Measurements from ENCODE around the gene TYW1B. TPM values are rescaled to one million over a fixed set of nuclear protein-coding genes. Genes with fewer than 3 reads are reported as not detected.
"Not testable (repeated sequence)": the region's sequence is repeated elsewhere in the genome, so short reads cannot be mapped to it uniquely, and the experiment has no call there.

The TYW1B gene
- total and polyA plus RNA-seq, 4 donors = 0.90 to 10.1 (median 1.6) TPM

DNA sequence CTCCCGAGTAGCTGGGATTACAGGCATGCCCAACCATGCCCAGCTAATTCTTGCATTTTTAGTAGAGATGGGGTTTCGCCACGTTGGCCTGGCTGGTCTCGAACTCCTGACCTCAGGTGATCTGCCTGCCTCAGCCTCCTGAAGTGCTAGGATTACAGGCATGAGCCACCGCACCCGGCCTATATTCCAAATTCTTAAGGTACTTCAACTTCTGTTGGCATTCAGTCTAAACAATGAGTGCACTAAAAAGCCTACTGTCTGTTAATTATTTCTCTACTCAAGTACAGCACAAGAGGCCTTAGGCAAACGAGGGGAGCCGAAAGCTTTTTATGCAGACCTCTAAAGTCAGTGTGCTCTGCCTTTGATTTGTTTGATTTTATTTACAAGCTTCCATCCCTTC is 243.4 kb downstream of the TYW1B start:
- H3K27ac ChIP-seq (ENCODE audit: low read depth in 1 of 2, low read length in 1 of 2); H3K9me3 ChIP-seq (ENCODE audit: control insufficient read depth in 4 of 4, insufficient read depth in 3 of 4, low read length in 3 of 4); H3K36me3 ChIP-seq (ENCODE audit: control insufficient read depth in 4 of 4, insufficient read depth in 4 of 4, low read length in 4 of 4); H3K9ac ChIP-seq (ENCODE audit: insufficient read depth in 1 of 2, low read length in 2 of 2); H3K27me3 ChIP-seq (ENCODE audit: control insufficient read depth in 3 of 3, insufficient read depth in 3 of 3, low read length in 2 of 3); ATAC-seq (ENCODE audit: insufficient read depth, low FRiP score); H3K4me1 ChIP-seq (ENCODE audit: control insufficient read depth in 5 of 5, insufficient read depth in 5 of 5, low read length in 5 of 5); H3K4me3 ChIP-seq: not testable (repeated sequence)
- DNase-seq = peak in 1 of 3 donors; percentile 64
- WGBS, 2 donors = 67 to 91% methylated on average over 8 of the region's 8 CpGs

GRCh38 chr7:72583620-72584361 is 244.2 kb downstream of the TYW1B start:
- H3K27ac ChIP-seq (ENCODE audit: low read depth in 1 of 2, low read length in 1 of 2) = not testable (repeated sequence)

GRCh38 chr7:72580142-72580770 is 247.7 kb downstream of the TYW1B start:
- WGBS, 2 donors = 92% methylated on average over 9 of the region's 9 CpGs
- not testable (repeated sequence) for H3K4me3 ChIP-seq; ATAC-seq (ENCODE audit: insufficient read depth, low FRiP score)

More at GRCh38 chr7:72583620-72584361, 244.2 kb downstream of the TYW1B start:
- H3K36me3 ChIP-seq (ENCODE audit: control insufficient read depth in 4 of 4, insufficient read depth in 4 of 4, low read length in 4 of 4); H3K4me1 ChIP-seq (ENCODE audit: control insufficient read depth in 5 of 5, insufficient read depth in 5 of 5, low read length in 5 of 5); H3K27me3 ChIP-seq (ENCODE audit: control insufficient read depth in 3 of 3, insufficient read depth in 3 of 3, low read length in 2 of 3); H3K9me3 ChIP-seq (ENCODE audit: control insufficient read depth in 4 of 4, insufficient read depth in 3 of 4, low read length in 3 of 4); H3K9ac ChIP-seq (ENCODE audit: insufficient read depth in 1 of 2, low read length in 2 of 2); H3K4me3 ChIP-seq: not testable (repeated sequence)
- ATAC-seq (ENCODE audit: insufficient read depth, low FRiP score) (peak; percentile 51), DNase-seq (peak in 2 of 3 donors; percentile 49 to 54)
- 54 to 80% methylated on average over 3 of the region's 3 CpGs for WGBS, 2 donors

DNA sequence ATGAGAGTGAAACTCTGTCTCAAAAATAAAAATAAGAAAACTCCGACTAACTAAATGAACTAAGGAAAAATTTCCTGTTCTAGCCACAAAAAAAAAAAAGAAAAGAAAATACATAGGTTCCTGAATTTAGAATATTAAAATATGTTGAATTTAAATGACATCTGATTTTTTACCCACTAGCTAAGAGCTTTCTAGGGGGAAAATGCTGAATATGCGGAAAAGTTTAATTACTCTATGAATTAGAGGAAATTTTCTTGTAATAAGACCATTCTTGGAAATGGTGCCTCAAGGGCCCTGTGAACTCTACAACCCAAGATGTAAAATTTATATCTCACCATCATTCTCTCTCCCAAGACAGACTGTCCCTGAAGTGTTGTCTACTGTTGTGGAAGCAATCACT is 250.9 kb downstream of the TYW1B start:
- H3K27me3 ChIP-seq (ENCODE audit: control insufficient read depth in 3 of 3, insufficient read depth in 3 of 3, low read length in 2 of 3) = no peaks in the 10 kb centered on the region
- no peaks in the 10 kb centered on the region for H3K4me1 ChIP-seq (ENCODE audit: control insufficient read depth in 5 of 5, insufficient read depth in 5 of 5, low read length in 5 of 5)
- WGBS, 2 donors = 93 to 100% methylated on average over 2 of the region's 2 CpGs
- TF ChIP-seq, protein P1, sequence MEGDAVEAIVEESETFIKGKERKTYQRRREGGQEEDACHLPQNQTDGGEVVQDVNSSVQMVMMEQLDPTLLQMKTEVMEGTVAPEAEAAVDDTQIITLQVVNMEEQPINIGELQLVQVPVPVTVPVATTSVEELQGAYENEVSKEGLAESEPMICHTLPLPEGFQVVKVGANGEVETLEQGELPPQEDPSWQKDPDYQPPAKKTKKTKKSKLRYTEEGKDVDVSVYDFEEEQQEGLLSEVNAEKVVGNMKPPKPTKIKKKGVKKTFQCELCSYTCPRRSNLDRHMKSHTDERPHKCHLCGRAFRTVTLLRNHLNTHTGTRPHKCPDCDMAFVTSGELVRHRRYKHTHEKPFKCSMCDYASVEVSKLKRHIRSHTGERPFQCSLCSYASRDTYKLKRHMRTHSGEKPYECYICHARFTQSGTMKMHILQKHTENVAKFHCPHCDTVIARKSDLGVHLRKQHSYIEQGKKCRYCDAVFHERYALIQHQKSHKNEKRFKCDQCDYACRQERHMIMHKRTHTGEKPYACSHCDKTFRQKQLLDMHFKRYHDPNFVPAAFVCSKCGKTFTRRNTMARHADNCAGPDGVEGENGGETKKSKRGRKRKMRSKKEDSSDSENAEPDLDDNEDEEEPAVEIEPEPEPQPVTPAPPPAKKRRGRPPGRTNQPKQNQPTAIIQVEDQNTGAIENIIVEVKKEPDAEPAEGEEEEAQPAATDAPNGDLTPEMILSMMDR (IDR thresholded peaks at IDR 0.05; ENCODE audit: control extremely low read depth, extremely low read depth) = no peak
- H3K9me3 ChIP-seq (ENCODE audit: control insufficient read depth in 4 of 4, insufficient read depth in 3 of 4, low read length in 3 of 4) = no peaks in the 10 kb centered on the region
- ATAC-seq (ENCODE audit: insufficient read depth, low FRiP score) = no peak
- H3K36me3 ChIP-seq (ENCODE audit: control insufficient read depth in 4 of 4, insufficient read depth in 4 of 4, low read length in 4 of 4) = no peaks in the 10 kb centered on the region
- H3K9ac ChIP-seq (ENCODE audit: insufficient read depth in 1 of 2, low read length in 2 of 2) = no peak overlapping the region
- no peak overlapping the region for H3K27ac ChIP-seq (ENCODE audit: low read depth in 1 of 2, low read length in 1 of 2)
- DNase-seq = peak in 2 of 3 donors; percentile 34 to 47
- H3K4me3 ChIP-seq = no peak overlapping the region

More at GRCh38 chr7:72580142-72580770, 247.7 kb downstream of the TYW1B start:
- H3K9me3 ChIP-seq (ENCODE audit: control insufficient read depth in 4 of 4, insufficient read depth in 3 of 4, low read length in 3 of 4); H3K27ac ChIP-seq (ENCODE audit: low read depth in 1 of 2, low read length in 1 of 2); H3K9ac ChIP-seq (ENCODE audit: insufficient read depth in 1 of 2, low read length in 2 of 2); H3K36me3 ChIP-seq (ENCODE audit: control insufficient read depth in 4 of 4, insufficient read depth in 4 of 4, low read length in 4 of 4); H3K4me1 ChIP-seq (ENCODE audit: control insufficient read depth in 5 of 5, insufficient read depth in 5 of 5, low read length in 5 of 5); H3K27me3 ChIP-seq (ENCODE audit: control insufficient read depth in 3 of 3, insufficient read depth in 3 of 3, low read length in 2 of 3): not testable (repeated sequence)
- peak in 1 of 3 donors; percentile 4 for DNase-seq

DNA sequence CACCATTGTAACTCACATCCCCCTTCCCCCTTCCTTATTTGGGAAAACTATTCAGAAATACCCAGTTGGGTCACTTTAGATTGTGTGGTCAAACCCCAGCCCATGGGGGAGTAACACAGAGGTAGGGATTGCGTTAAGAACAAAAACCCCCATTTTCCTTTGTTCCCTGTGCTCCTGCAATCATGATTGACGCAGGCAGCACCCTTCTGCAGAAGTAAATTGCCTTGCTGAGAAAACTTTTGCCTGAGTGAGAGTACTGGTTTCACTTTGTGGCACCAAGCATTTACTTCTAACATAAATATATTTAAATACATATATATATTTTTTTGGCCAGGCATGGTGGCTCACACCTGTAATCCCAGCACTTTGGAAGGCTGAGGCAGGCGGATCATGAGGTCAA is 266.0 kb downstream of the TYW1B start:
- not testable (repeated sequence) for H3K9ac ChIP-seq (ENCODE audit: insufficient read depth in 1 of 2, low read length in 2 of 2); ATAC-seq (ENCODE audit: insufficient read depth, low FRiP score); H3K27me3 ChIP-seq (ENCODE audit: control insufficient read depth in 3 of 3, insufficient read depth in 3 of 3, low read length in 2 of 3); H3K4me3 ChIP-seq; H3K9me3 ChIP-seq (ENCODE audit: control insufficient read depth in 4 of 4, insufficient read depth in 3 of 4, low read length in 3 of 4); H3K36me3 ChIP-seq (ENCODE audit: control insufficient read depth in 4 of 4, insufficient read depth in 4 of 4, low read length in 4 of 4); H3K27ac ChIP-seq (ENCODE audit: low read depth in 1 of 2, low read length in 1 of 2); H3K4me1 ChIP-seq (ENCODE audit: control insufficient read depth in 5 of 5, insufficient read depth in 5 of 5, low read length in 5 of 5); DNase-seq
- 91 to 92% methylated on average over 3 of the region's 3 CpGs for WGBS, 2 donors

- H3K36me3 ChIP-seq (ENCODE audit: control insufficient read depth in 4 of 4, insufficient read depth in 4 of 4, low read length in 4 of 4) = not testable (repeated sequence)
Observed at GRCh38 chr7:72559546-72559945, 268.5 kb downstream of the TYW1B start.

GRCh38 chr7:72556733-72557132 is 271.3 kb downstream of the TYW1B start:
- not testable (repeated sequence) for H3K27me3 ChIP-seq (ENCODE audit: control insufficient read depth in 3 of 3, insufficient read depth in 3 of 3, low read length in 2 of 3); H3K9me3 ChIP-seq (ENCODE audit: control insufficient read depth in 4 of 4, insufficient read depth in 3 of 4, low read length in 3 of 4); H3K36me3 ChIP-seq (ENCODE audit: control insufficient read depth in 4 of 4, insufficient read depth in 4 of 4, low read length in 4 of 4); DNase-seq; H3K4me1 ChIP-seq (ENCODE audit: control insufficient read depth in 5 of 5, insufficient read depth in 5 of 5, low read length in 5 of 5); H3K27ac ChIP-seq (ENCODE audit: low read depth in 1 of 2, low read length in 1 of 2); H3K4me3 ChIP-seq; H3K9ac ChIP-seq (ENCODE audit: insufficient read depth in 1 of 2, low read length in 2 of 2); ATAC-seq (ENCODE audit: insufficient read depth, low FRiP score)
- WGBS, 2 donors = 62 to 66% methylated on average over 4 of the region's 4 CpGs

More at GRCh38 chr7:72559546-72559945, 268.5 kb downstream of the TYW1B start:
- not testable (repeated sequence) for ATAC-seq (ENCODE audit: insufficient read depth, low FRiP score); H3K27ac ChIP-seq (ENCODE audit: low read depth in 1 of 2, low read length in 1 of 2); H3K4me1 ChIP-seq (ENCODE audit: control insufficient read depth in 5 of 5, insufficient read depth in 5 of 5, low read length in 5 of 5); H3K9ac ChIP-seq (ENCODE audit: insufficient read depth in 1 of 2, low read length in 2 of 2); H3K9me3 ChIP-seq (ENCODE audit: control insufficient read depth in 4 of 4, insufficient read depth in 3 of 4, low read length in 3 of 4); H3K4me3 ChIP-seq; H3K27me3 ChIP-seq (ENCODE audit: control insufficient read depth in 3 of 3, insufficient read depth in 3 of 3, low read length in 2 of 3); DNase-seq
- WGBS, 2 donors = 88 to 97% methylated on average over 3 of the region's 4 CpGs
